ENCODE measurements around the gene CLRN3.

Gene CLRN3

GRCh38 chr10:127853868-127854768 lies 38.6 kb downstream of the CLRN3 start:
- TF ChIP-seq CTCF (conservative IDR thresholded peaks at IDR 0.05; ENCODE audit: low read depth): peak; percentile 90
- no peak overlapping the region for H3K27ac ChIP-seq
- ChIA-PET POLR2A (ENCODE audit: low non-redundant PET) (interaction anchor here (0.6 kb wide), 1 partner anchor 164 kb away, joined by 3 read pairs; no protein-coding TSS in a partner anchor), CTCF (interaction anchor here (0.5 to 3.1 kb wide), 40 partner anchors 8 to 1415 kb away, joined by 3 to 69 read pairs (median 4); partner anchors contain the start of gene PTPRE)
- peak; percentile 79 for DNase-seq (ENCODE audit: low spot score)

DNA sequence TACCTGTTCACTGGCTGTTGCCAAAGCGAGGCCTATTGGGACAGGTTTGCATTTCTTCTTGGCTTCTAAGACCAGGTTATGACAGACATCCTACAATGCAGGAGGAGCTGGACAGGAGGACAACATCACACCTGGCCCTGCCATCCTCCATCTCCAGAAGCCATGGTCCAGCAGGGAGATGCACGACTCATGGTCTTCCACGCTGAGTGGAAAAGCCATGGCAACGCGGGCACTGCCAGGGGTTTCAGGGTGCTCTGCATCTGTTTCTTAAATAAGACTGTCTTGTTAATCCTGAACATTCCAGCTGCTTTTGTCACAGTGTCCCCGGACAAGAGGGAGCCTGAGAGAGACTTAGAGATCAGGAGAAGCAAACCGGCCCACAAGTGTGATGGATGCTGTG lies 40.3 kb downstream of the CLRN3 start:
- no peak for DNase-seq (ENCODE audit: low spot score)
- no peak for TF ChIP-seq CTCF (conservative IDR thresholded peaks at IDR 0.05; ENCODE audit: low read depth)
- ChIA-PET CTCF (interaction anchor here (1.3 to 3.1 kb wide), 2 partner anchors 38 to 137 kb away, joined by 4 to 69 read pairs; no protein-coding TSS in a partner anchor), POLR2A (ENCODE audit: low non-redundant PET) (no interaction called here)
- H3K27ac ChIP-seq: no peak overlapping the region

GRCh38 chr10:127851661-127852194 lies 41.0 kb downstream of the CLRN3 start:
- no peak overlapping the region for H3K27ac ChIP-seq
- TF ChIP-seq CTCF (conservative IDR thresholded peaks at IDR 0.05; ENCODE audit: low read depth): no peak
- DNase-seq (ENCODE audit: low spot score): no peak
- ChIA-PET CTCF (interaction anchor here (0.6 to 0.7 kb wide), 2 partner anchors 38 to 55 kb away, joined by 3 to 4 read pairs; partner anchors contain the start of gene PTPRE), POLR2A (ENCODE audit: low non-redundant PET) (no interaction called here)

DNA sequence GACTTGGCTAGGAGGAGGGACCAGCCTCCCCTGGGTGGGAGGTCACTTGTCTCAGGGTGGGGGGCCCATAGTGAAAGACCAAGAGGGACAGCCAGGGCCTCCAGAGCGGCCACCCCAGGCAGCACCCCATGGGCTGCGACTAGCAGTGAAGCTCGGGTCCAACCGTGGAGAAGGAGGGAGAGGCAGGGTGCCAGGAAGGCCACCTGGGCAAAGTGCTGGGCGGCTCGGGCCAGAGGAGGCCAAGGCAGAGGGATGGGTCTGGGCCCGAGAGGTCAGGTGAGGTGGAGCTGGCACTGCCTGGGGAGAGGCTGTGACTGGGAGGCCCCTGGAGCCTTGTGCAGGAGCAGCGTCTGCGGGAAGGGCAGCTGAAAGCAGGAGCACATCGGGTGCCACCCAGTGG lies 41.8 kb downstream of the CLRN3 start:
- CTCF ChIA-PET: interaction anchor here (0.6 kb wide), 1 partner anchor 39 kb away, joined by 4 read pairs; no protein-coding TSS in a partner anchor
- POLR2A ChIA-PET (ENCODE audit: low non-redundant PET): no interaction called here

DNA sequence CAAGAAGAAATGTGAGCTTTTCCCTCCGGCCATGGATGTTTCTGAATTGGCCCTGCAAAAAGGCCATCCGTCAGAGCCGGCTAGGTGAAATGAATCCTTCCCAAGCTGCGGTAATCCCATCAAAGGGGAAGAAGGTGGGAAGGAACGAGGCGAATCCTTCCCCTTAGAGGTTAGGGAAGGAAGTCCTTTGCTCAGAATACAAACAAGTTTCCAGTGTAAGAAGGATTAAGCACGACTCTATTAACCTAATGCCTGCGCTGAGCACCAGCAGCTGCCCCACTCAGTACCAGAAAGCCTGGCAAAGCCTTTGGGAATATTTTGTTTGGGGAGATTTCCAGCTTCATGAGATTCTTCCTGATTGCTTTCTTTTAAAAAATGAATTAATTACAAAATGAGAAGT lies 42.8 kb downstream of the CLRN3 start:
- CTCF ChIA-PET: interaction anchor here (0.6 to 0.7 kb wide), 3 partner anchors 58 to 403 kb away, joined by 3 to 9 read pairs (median 3); no protein-coding TSS in a partner anchor
- no peak overlapping the region for H3K27ac ChIP-seq
- no peak for TF ChIP-seq CTCF (conservative IDR thresholded peaks at IDR 0.05; ENCODE audit: low read depth)
- DNase-seq (ENCODE audit: low spot score): no peak
- POLR2A ChIA-PET (ENCODE audit: low non-redundant PET): no interaction called here

More for the DNA sequence above, 41.8 kb downstream of the CLRN3 start:
- TF ChIP-seq CTCF (conservative IDR thresholded peaks at IDR 0.05; ENCODE audit: low read depth): no peak
- DNase-seq (ENCODE audit: low spot score): no peak
- H3K27ac ChIP-seq: no peak overlapping the region

DNA sequence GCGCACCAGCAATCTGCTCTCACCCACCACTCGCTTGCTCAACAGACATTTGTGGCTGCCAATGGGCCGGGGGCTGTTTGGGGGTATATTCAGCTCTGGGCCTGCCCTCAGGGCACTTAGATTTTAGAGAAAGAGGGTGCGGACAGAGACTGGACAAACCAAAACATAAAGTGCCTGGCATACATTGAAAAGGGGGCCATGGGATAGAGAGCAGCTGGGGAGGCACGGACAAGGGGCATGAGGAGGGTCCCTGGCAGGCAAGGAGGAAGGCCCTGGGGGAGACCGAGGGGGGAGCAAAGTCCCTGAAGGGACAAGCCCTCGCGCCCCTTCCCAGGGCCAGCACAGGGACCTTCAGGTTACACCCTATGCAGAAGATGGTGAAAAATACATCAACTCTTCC lies 43.5 kb downstream of the CLRN3 start:
- no peak for TF ChIP-seq CTCF (conservative IDR thresholded peaks at IDR 0.05; ENCODE audit: low read depth)
- ChIA-PET POLR2A (ENCODE audit: low non-redundant PET) (no interaction called here), CTCF (no interaction called here)
- H3K27ac ChIP-seq: no peak overlapping the region
- DNase-seq (ENCODE audit: low spot score): no peak

Data from RWPE1 (cell line).